ENCODE results near the gene CR1L. TPM values are rescaled to one million over a fixed set of nuclear protein-coding genes. Genes with fewer than 3 reads are reported as not detected.
A peak's percentile ranks its signal among the peaks of the same experiment; 100 is the strongest.

Gene CR1L
- total RNA-seq, 3 donors from 2014 or later (not counting 1 experiment from before 2014, with no cell fraction given): 0.98 TPM; not detected in 2

- WGBS (ENCODE audit: insufficient coverage): 86% methylated on average over 7 of the region's 7 CpGs
- intact Hi-C loops (cut with micrococcal nuclease): no loop called here
- no peaks in the 10 kb centered on the region for H3K36me3 Mint-ChIP-seq
- Histone ChIP-seq H3K27me3 (ENCODE audit: control insufficient read depth, insufficient read depth, low read length) (no peaks in the 10 kb centered on the region), H3K4me3 (ENCODE audit: low read length) (no peak overlapping the region), H3K9me3 (ENCODE audit: control insufficient read depth, insufficient read depth, low read length) (no peaks in the 10 kb centered on the region), H3K36me3 (ENCODE audit: control insufficient read depth, insufficient read depth, low read length) (peaks cover 29% of the 10 kb centered on the region), H3K4me1 (ENCODE audit: control insufficient read depth, insufficient read depth, low read length) (peaks cover 17% of the 10 kb centered on the region), H3K27ac (ENCODE audit: low read length) (no peak overlapping the region)
- ATAC-seq (no peak), DNase-seq (no peak)
- no peak overlapping the region for H3K27ac Mint-ChIP-seq
- no peak overlapping the region for H3K4me3 Mint-ChIP-seq
- TF ChIP-seq CTCF (IDR thresholded peaks at IDR 0.05): no peak
- peaks cover 57 to 59% of the 10 kb centered on the region in 2 donors for H3K4me1 Mint-ChIP-seq
- H3K27me3 Mint-ChIP-seq (ENCODE audit: low read depth in 2 of 2): no peaks in the 10 kb centered on the region
- no peaks in the 10 kb centered on the region for H3K9me3 Mint-ChIP-seq
Observed at GRCh38 chr1:207754974-207755700, 110.2 kb downstream of the CR1L start.

GRCh38 chr1:207755846-207756693 lies 111.1 kb downstream of the CR1L start:
- H3K27me3 Mint-ChIP-seq (ENCODE audit: low read depth in 2 of 2): no peaks in the 10 kb centered on the region
- H3K27me3 ChIP-seq (ENCODE audit: control insufficient read depth, insufficient read depth, low read length): no peaks in the 10 kb centered on the region
- no peak overlapping the region for H3K4me3 Mint-ChIP-seq
- H3K27ac Mint-ChIP-seq: peak overlapping the region in 1 of 2 donors; percentile 3
- H3K4me1 ChIP-seq (ENCODE audit: control insufficient read depth, insufficient read depth, low read length): peaks cover 17% of the 10 kb centered on the region
- H3K27ac ChIP-seq (ENCODE audit: low read length): no peak overlapping the region
- H3K36me3 Mint-ChIP-seq: peaks cover under 1% of the 10 kb centered on the region
- DNase-seq: no peak
- H3K4me3 ChIP-seq (ENCODE audit: low read length): no peak overlapping the region
- ATAC-seq: no peak
- H3K9me3 ChIP-seq (ENCODE audit: control insufficient read depth, insufficient read depth, low read length): no peaks in the 10 kb centered on the region
- no peak for TF ChIP-seq CTCF (IDR thresholded peaks at IDR 0.05)
- H3K9me3 Mint-ChIP-seq: no peaks in the 10 kb centered on the region
- intact Hi-C loops (cut with micrococcal nuclease): no loop called here
- 68% methylated on average over 2 of the region's 2 CpGs for whole genome bisulfite sequencing (ENCODE audit: insufficient coverage)
- H3K36me3 ChIP-seq (ENCODE audit: control insufficient read depth, insufficient read depth, low read length): peaks cover 36% of the 10 kb centered on the region
- peaks cover 55 to 57% of the 10 kb centered on the region in 2 donors for H3K4me1 Mint-ChIP-seq

- intact Hi-C loops (cut with micrococcal nuclease): no loop called here
- H3K27ac ChIP-seq (ENCODE audit: low read length): no peak overlapping the region
- no peak overlapping the region for H3K27ac Mint-ChIP-seq
Observed at GRCh38 chr1:207762622-207763021, 117.7 kb downstream of the CR1L start.

More at GRCh38 chr1:207762622-207763021, 117.7 kb downstream of the CR1L start:
- ATAC-seq (no peak), DNase-seq (no peak)
- H3K4me1 ChIP-seq (ENCODE audit: control insufficient read depth, insufficient read depth, low read length): no peaks in the 10 kb centered on the region
- H3K4me3 ChIP-seq (ENCODE audit: low read length): no peak overlapping the region
- TF ChIP-seq CTCF (IDR thresholded peaks at IDR 0.05): no peak
- H3K36me3 ChIP-seq (ENCODE audit: control insufficient read depth, insufficient read depth, low read length): peaks cover 81% of the 10 kb centered on the region
- WGBS (ENCODE audit: insufficient coverage): 98% methylated on average over 13 of the region's 13 CpGs
- Mint-ChIP-seq H3K27me3 (ENCODE audit: low read depth in 2 of 2) (no peaks in the 10 kb centered on the region), H3K4me3 (no peak overlapping the region), H3K36me3 (peaks cover 32% of the 10 kb centered on the region), H3K9me3 (no peaks in the 10 kb centered on the region), H3K4me1 (peaks cover 5 to 8% of the 10 kb centered on the region in 2 donors)
- H3K27me3 ChIP-seq (ENCODE audit: control insufficient read depth, insufficient read depth, low read length): no peaks in the 10 kb centered on the region
- no peaks in the 10 kb centered on the region for H3K9me3 ChIP-seq (ENCODE audit: control insufficient read depth, insufficient read depth, low read length)
